Tibial nerve (tissue), 4 donors: ENCODE results near the gene RASGRF1.

Experiments
- CTCF ChIP-seq, 5 experiments: fragments of 200-600 bp in 3 of 5; fragments of 450-650 bp in 2 of 5; sonication (generic) in 3 of 5; IDR thresholded peaks; one replicate each; pipeline ENCODE4 v1.5.1; 2016 to 2019; ENCODE audit warnings: antibody characterized with exemption in 5 of 5, mild to moderate bottlenecking in 3 of 5, moderate library complexity in 2 of 5
- EP300 ChIP-seq, 2 donors: sonication (generic); formaldehyde crosslinking; IDR thresholded peaks; one replicate each; pipeline ENCODE4 v1.6.1; 2017; ENCODE audit warnings: antibody characterized with exemption in 2 of 2, mild to moderate bottlenecking in 1 of 2
- POLR2A ChIP-seq, 2 donors: fragments of 450-650 bp; IDR thresholded peaks; one replicate each; pipeline ENCODE4 v1.6.1; 2017; ENCODE audit warnings: antibody characterized with exemption in 2 of 2, mild to moderate bottlenecking in 2 of 2, moderate library complexity in 2 of 2

- TF ChIP-seq CTCF (IDR thresholded peaks at IDR 0.05) (no peak), POLR2A (IDR thresholded peaks at IDR 0.05) (no peak), EP300 (IDR thresholded peaks at IDR 0.05) (no peak)
Observed at GRCh38 chr15:78921517-78921916, 169.1 kb downstream of the RASGRF1 start.
